IPS DF 6.9 (cell line): ENCODE results near the gene ZNF32.

ENCODE experiments used
- DNase-seq: peaks from one replicate; pipeline ENCODE4 v3.0.0-alpha.2; 2013; ENCODE audit warnings: low read depth, low spot score
- H3K27ac ChIP-seq: one replicate; pipeline ENCODE4 v1.5.1; 2013; ENCODE audit warnings: low read length, control low read depth
- H3K27me3 ChIP-seq: 2 replicates; pipeline ENCODE4 v1.6.1; 2013; ENCODE audit warnings: mild to moderate bottlenecking, low read length; ENCODE audit not compliant: control insufficient read depth, insufficient read depth
- H3K36me3 ChIP-seq: 2 replicates; pipeline ENCODE4 v1.6.1; 2013; ENCODE audit warnings: low read length; ENCODE audit not compliant: control insufficient read depth, insufficient read depth
- H3K4me1 ChIP-seq: 2 replicates; pipeline ENCODE4 v1.6.1; 2013; ENCODE audit warnings: low read length; ENCODE audit not compliant: control insufficient read depth, insufficient read depth
- H3K4me3 ChIP-seq: 2 replicates; pipeline ENCODE4 v1.5.1; 2013; ENCODE audit warnings: mild to moderate bottlenecking, low read length
- H3K9me3 ChIP-seq: 2 replicates; pipeline ENCODE4 v1.6.1; 2013; ENCODE audit warnings: low read length, inconsistent platforms; ENCODE audit not compliant: control insufficient read depth, insufficient read depth
- WGBS: extraction: QIAGEN DNeasy Blood & Tissue Kit; methylation state at CpG from one replicate; pipeline ENCODE4 v1.1.7; 2013; ENCODE audit warnings: mixed read lengths, missing lambda C conversion rate; ENCODE audit not compliant: insufficient read length, insufficient coverage; 5-methylcytosine and 5-hydroxymethylcytosine counted together

Gene ZNF32

GRCh38 chr10:43648398-43649184 is at the start of gene ZNF32:
Gene ZNF32 (minus strand): TSS chr10:43648881. CDS start chr10:43646133, 2,748 bp downstream.
- no CpG with 5 or more reads among the region's 90 CpGs for WGBS
- peak; percentile 64 for DNase-seq
- no peaks in the 10 kb centered on the region for H3K4me1 ChIP-seq
- H3K27me3 ChIP-seq: peaks cover 2% of the 10 kb centered on the region; the same call in 1 of the 2 replicates
- peak within 1 kb of the TSS; percentile 56 for H3K4me3 ChIP-seq
- H3K27ac ChIP-seq: no peak within 1 kb of the TSS
- H3K36me3 ChIP-seq: peaks cover 12% of the 10 kb centered on the region; the same call in 1 of the 2 replicates
- peaks cover 6% of the 10 kb centered on the region for H3K9me3 ChIP-seq

- no peak overlapping the region for H3K27ac ChIP-seq
- WGBS: no CpG with 5 or more reads among the region's 9 CpGs
- H3K27me3 ChIP-seq: no peaks in the 10 kb centered on the region
- H3K36me3 ChIP-seq: no peaks in the 10 kb centered on the region
- DNase-seq: no peak
- no peak overlapping the region for H3K4me3 ChIP-seq
- H3K9me3 ChIP-seq: no peaks in the 10 kb centered on the region
- no peaks in the 10 kb centered on the region; the same call in 1 of the 2 replicates for H3K4me1 ChIP-seq
These were observed 49.5 kb upstream of the ZNF32 start for GRCh38 chr10:43698156-43698555.

- Histone ChIP-seq H3K9me3 (no peaks in the 10 kb centered on the region), H3K27me3 (no peaks in the 10 kb centered on the region), H3K4me3 (no peak overlapping the region), H3K4me1 (no peaks in the 10 kb centered on the region; the same call in 1 of the 2 replicates), H3K36me3 (no peaks in the 10 kb centered on the region), H3K27ac (no peak overlapping the region)
- DNase-seq: no peak
- whole genome bisulfite sequencing: no CpG with 5 or more reads among the region's 11 CpGs
These were observed 48.3 kb upstream of the ZNF32 start for GRCh38 chr10:43696909-43697483.

- Histone ChIP-seq H3K4me3 (no peak overlapping the region), H3K36me3 (no peaks in the 10 kb centered on the region), H3K27me3 (peaks cover 3% of the 10 kb centered on the region; the same call in 1 of the 2 replicates), H3K9me3 (no peaks in the 10 kb centered on the region), H3K4me1 (no peaks in the 10 kb centered on the region; the same call in 1 of the 2 replicates), H3K27ac (no peak overlapping the region)
- no peak for DNase-seq
- WGBS: no CpG with 5 or more reads among the region's 16 CpGs
These were observed 47.0 kb upstream of the ZNF32 start for GRCh38 chr10:43695730-43696129.

GRCh38 chr10:43695321-43695720 is 46.6 kb upstream of the ZNF32 start:
- Histone ChIP-seq H3K27ac (no peak overlapping the region), H3K36me3 (no peaks in the 10 kb centered on the region), H3K9me3 (no peaks in the 10 kb centered on the region), H3K27me3 (peaks cover 3% of the 10 kb centered on the region; the same call in 1 of the 2 replicates), H3K4me3 (no peak overlapping the region), H3K4me1 (no peaks in the 10 kb centered on the region; the same call in 1 of the 2 replicates)
- WGBS: no CpG with 5 or more reads among the region's 8 CpGs
- DNase-seq: no peak

GRCh38 chr10:43694526-43694925 is 45.8 kb upstream of the ZNF32 start:
- no CpG with 5 or more reads among the region's 7 CpGs for WGBS
- Histone ChIP-seq H3K27me3 (peaks cover 3% of the 10 kb centered on the region; the same call in 1 of the 2 replicates), H3K36me3 (no peaks in the 10 kb centered on the region), H3K4me1 (no peaks in the 10 kb centered on the region; the same call in 1 of the 2 replicates), H3K27ac (no peak overlapping the region), H3K4me3 (no peak overlapping the region), H3K9me3 (no peaks in the 10 kb centered on the region)
- no peak for DNase-seq

- Histone ChIP-seq H3K27ac (no peak overlapping the region), H3K9me3 (no peaks in the 10 kb centered on the region), H3K4me1 (no peaks in the 10 kb centered on the region; the same call in 1 of the 2 replicates), H3K36me3 (no peaks in the 10 kb centered on the region), H3K27me3 (peaks cover 3% of the 10 kb centered on the region; the same call in 1 of the 2 replicates), H3K4me3 (no peak overlapping the region)
- no peak for DNase-seq
- no CpG with 5 or more reads among the region's 3 CpGs for WGBS
These were observed 44.9 kb upstream of the ZNF32 start for GRCh38 chr10:43693602-43694001.

GRCh38 chr10:43692051-43692825 is 43.6 kb upstream of the ZNF32 start:
- no peaks in the 10 kb centered on the region for H3K9me3 ChIP-seq
- no peaks in the 10 kb centered on the region for H3K4me1 ChIP-seq
- no peak overlapping the region for H3K4me3 ChIP-seq
- DNase-seq: no peak
- no peaks in the 10 kb centered on the region for H3K36me3 ChIP-seq
- WGBS: no CpG with 5 or more reads among the region's 10 CpGs
- no peak overlapping the region for H3K27ac ChIP-seq
- H3K27me3 ChIP-seq: peaks cover 3% of the 10 kb centered on the region; the same call in 1 of the 2 replicates

GRCh38 chr10:43691485-43691884 is 42.8 kb upstream of the ZNF32 start:
- no CpG with 5 or more reads among the region's 2 CpGs for WGBS

More at GRCh38 chr10:43691485-43691884, 42.8 kb upstream of the ZNF32 start:
- Histone ChIP-seq H3K4me3 (no peak overlapping the region), H3K36me3 (no peaks in the 10 kb centered on the region), H3K27me3 (peaks cover 3% of the 10 kb centered on the region; the same call in 1 of the 2 replicates), H3K27ac (no peak overlapping the region), H3K4me1 (no peaks in the 10 kb centered on the region), H3K9me3 (no peaks in the 10 kb centered on the region)
- DNase-seq: no peak
